IMR-90 (cell line): ENCODE data around the gene CADM1. TPM values are rescaled to one million over a fixed set of nuclear protein-coding genes. Genes with fewer than 3 reads are reported as not detected.

Experiments used
- ATAC-seq: fragments of 200-7000 bp; cut with Tn5 transposase; 2 replicates; pipeline ENCODE4 v1.9.1; 2020; ENCODE audit warnings: low read depth, mild to moderate bottlenecking, moderate library complexity
- BruUV-seq: library from RNA; stranded (reverse); fragments of 400-500 nt; replicated peaks from 2 replicates; lab custom pipeline; 2021; lab: Mats Ljungman, UMichigan
- CTCF ChIA-PET: fragments of 300-600 bp; formaldehyde crosslinking; extraction: SDS; loops from one replicate; lab custom pipeline; 2021; ENCODE audit warnings: antibody characterized with exemption; lab: Yijun Ruan, JAX
- POLR2A ChIA-PET: fragments of 300-600 bp; sonication (Branson Sonifier 250); formaldehyde crosslinking; loops from one replicate; lab custom pipeline; 2022; ENCODE audit warnings: antibody characterized with exemption; ENCODE audit not compliant: unreplicated experiment; lab: Charles Lee
- DNase-seq: peaks from one replicate; pipeline ENCODE4 v3.0.0; 2013
- H2AFZ ChIP-seq: replicated peaks from 2 replicates; pipeline ENCODE3; 2013; ENCODE audit warnings: low read length, mild to moderate bottlenecking; ENCODE audit not compliant: poor library complexity
- H2AK5ac ChIP-seq: 2 replicates; pipeline ENCODE4 v1.6.1; 2013; ENCODE audit warnings: low read depth, low read length, inconsistent platforms
- H2AK9ac ChIP-seq: replicated peaks from 2 replicates; pipeline ENCODE3; 2013; ENCODE audit warnings: mild to moderate bottlenecking, low read depth, low read length, moderate library complexity; ENCODE audit not compliant: poor library complexity
- H2BK120ac ChIP-seq: 2 replicates; pipeline ENCODE4 v1.6.1; 2013; ENCODE audit warnings: low read depth, low read length, inconsistent platforms
- H2BK15ac ChIP-seq: 3 replicates; pipeline ENCODE4 v1.6.1; 2013; ENCODE audit warnings: low read depth, low read length, inconsistent platforms
- H2BK20ac ChIP-seq: 2 replicates; pipeline ENCODE4 v1.6.1; 2013; ENCODE audit warnings: low read depth, mild to moderate bottlenecking, inconsistent platforms, low read length, moderate library complexity
- H2BK5ac ChIP-seq: 2 replicates; pipeline ENCODE4 v1.6.1; 2013; ENCODE audit warnings: mild to moderate bottlenecking, low read depth, low read length, inconsistent platforms; ENCODE audit not compliant: poor library complexity, severe bottlenecking
- H3K14ac ChIP-seq: replicated peaks from 2 replicates; pipeline ENCODE4 v1.6.1; 2013; ENCODE audit warnings: low read depth, low read length, inconsistent platforms
- H3K18ac ChIP-seq: 2 replicates; pipeline ENCODE4 v1.6.1; 2013; ENCODE audit warnings: low read depth, low read length, control low read depth
- H3K23ac ChIP-seq: 2 replicates; pipeline ENCODE4 v1.6.1; 2013; ENCODE audit warnings: low read depth, low read length, inconsistent platforms
- H3K27ac ChIP-seq: 2 replicates; pipeline ENCODE4 v1.5.1; 2013; ENCODE audit warnings: mild to moderate bottlenecking, control low read depth, low read length; ENCODE audit not compliant: insufficient read depth
- H3K27me3 ChIP-seq: 2 replicates; pipeline ENCODE4 v1.6.1; 2013; ENCODE audit warnings: low read length; ENCODE audit not compliant: control insufficient read depth, insufficient read depth
- H3K36me3 ChIP-seq: 2 replicates; pipeline ENCODE4 v1.6.1; 2013; ENCODE audit warnings: low read length, mixed read lengths; ENCODE audit not compliant: control insufficient read depth, insufficient read depth
- H3K4ac ChIP-seq: 2 replicates; pipeline ENCODE4 v1.6.1; 2013; ENCODE audit warnings: low read depth, low read length, inconsistent platforms
- H3K4me1 ChIP-seq: 2 replicates; pipeline ENCODE4 v1.6.1; 2013; ENCODE audit warnings: low read length, mixed read lengths; ENCODE audit not compliant: control insufficient read depth, insufficient read depth
- H3K4me2 ChIP-seq: 2 replicates; pipeline ENCODE4 v1.6.1; 2013; ENCODE audit warnings: low read depth, mild to moderate bottlenecking, control low read depth, low read length, moderate library complexity
- H3K4me3 ChIP-seq: 2 replicates; pipeline ENCODE4 v1.5.1; 2013; ENCODE audit warnings: low read depth, mild to moderate bottlenecking, control low read depth, low read length, moderate library complexity; ENCODE audit not compliant: insufficient read depth
- H3K56ac ChIP-seq: 2 replicates; pipeline ENCODE4 v1.6.1; 2013; ENCODE audit warnings: low read length, inconsistent platforms; ENCODE audit not compliant: insufficient read depth; ENCODE audit errors: extremely low read depth
- H3K79me1 ChIP-seq, 2 experiments: 2 replicates each; pipeline ENCODE4 v1.6.1; 2013; ENCODE audit warnings: low read length in 2 of 2, inconsistent platforms in 1 of 2, low read depth in 1 of 2
- H3K9ac ChIP-seq: 2 replicates; pipeline ENCODE4 v1.6.1; 2013; ENCODE audit warnings: low read depth, low read length, control low read depth
- H3K9me1 ChIP-seq: 2 replicates; pipeline ENCODE4 v1.6.1; 2013; ENCODE audit warnings: low read length, inconsistent platforms; ENCODE audit not compliant: insufficient read depth
- H3K9me3 ChIP-seq: 2 replicates; pipeline ENCODE4 v1.6.1; 2013; ENCODE audit warnings: low read length; ENCODE audit not compliant: control insufficient read depth, insufficient read depth
- H4K20me1 ChIP-seq: 2 replicates; pipeline ENCODE4 v1.6.1; 2013; ENCODE audit warnings: low read length, inconsistent platforms; ENCODE audit not compliant: insufficient read depth
- H4K5ac ChIP-seq: 2 replicates; pipeline ENCODE4 v1.6.1; 2013; ENCODE audit warnings: mild to moderate bottlenecking, low read depth, low read length, control low read depth
- H4K8ac ChIP-seq, 2 experiments: 2 replicates each; pipeline ENCODE4 v1.6.1; 2013; ENCODE audit warnings: low read depth in 2 of 2, low read length in 2 of 2, control low read depth in 1 of 2, inconsistent platforms in 1 of 2
- H4K91ac ChIP-seq: 2 replicates; pipeline ENCODE4 v1.6.1; 2013; ENCODE audit warnings: low read depth, low read length, inconsistent platforms; ENCODE audit not compliant: insufficient read depth
- BHLHE40 ChIP-seq: fragments of 150-350 bp; IDR thresholded peaks from 2 replicates; pipeline ENCODE4 v1.6.1; 2016; ENCODE audit warnings: mild to moderate bottlenecking, low read depth, low read length
- CEBPB ChIP-seq: IDR thresholded peaks from 2 replicates; pipeline ENCODE4 v1.6.1; 2012; ENCODE audit warnings: low read depth, low read length, improper control_type of control experiment
- FOS ChIP-seq: fragments of 150-350 bp; IDR thresholded peaks from 2 replicates; pipeline ENCODE4 v1.6.1; 2016; ENCODE audit warnings: low read depth, low read length
- MAFK ChIP-seq: IDR thresholded peaks from 2 replicates; pipeline ENCODE4 v1.6.1; 2012; ENCODE audit warnings: low read depth, low read length, improper control_type of control experiment
- MAZ ChIP-seq: IDR thresholded peaks from 2 replicates; pipeline ENCODE4 v1.6.1; 2012; ENCODE audit warnings: low read depth, mild to moderate bottlenecking, low read length, improper control_type of control experiment, moderate library complexity, borderline replicate concordance
- MXI1 ChIP-seq: IDR thresholded peaks from 2 replicates; pipeline ENCODE4 v1.6.1; 2012; ENCODE audit warnings: low read depth, mild to moderate bottlenecking, low read length, moderate library complexity, borderline replicate concordance
- NFE2L2 ChIP-seq: fragments of 150-350 bp; IDR thresholded peaks from 2 replicates; pipeline ENCODE4 v1.6.1; 2016; ENCODE audit warnings: low read depth, mild to moderate bottlenecking, low read length
- POLR2A ChIP-seq: IDR thresholded peaks from 2 replicates; pipeline ENCODE4 v1.6.1; 2012; ENCODE audit warnings: mild to moderate bottlenecking, low read depth, low read length
- RAD21 ChIP-seq: IDR thresholded peaks from 2 replicates; pipeline ENCODE4 v1.6.1; 2012; ENCODE audit warnings: low read length, improper control_type of control experiment
- RCOR1 ChIP-seq: IDR thresholded peaks from 2 replicates; pipeline ENCODE4 v1.6.1; 2012; ENCODE audit warnings: mild to moderate bottlenecking, low read length, improper control_type of control experiment; ENCODE audit not compliant: insufficient replicate concordance
- RFX5 ChIP-seq: IDR thresholded peaks from 2 replicates; pipeline ENCODE4 v1.8.0; 2012; ENCODE audit warnings: low read depth, mild to moderate bottlenecking, low read length, moderate library complexity
- SMC3 ChIP-seq: fragments of 150-350 bp; IDR thresholded peaks from 2 replicates; pipeline ENCODE4 v1.6.1; 2016; ENCODE audit warnings: low read depth, mild to moderate bottlenecking, antibody characterized with exemption, low read length, moderate library complexity
- whole genome bisulfite sequencing, 2 experiments: methylation state at CpG; one replicate each; pipeline versions ENCODE4 v1.1.5 to v1.1.7; 2013; ENCODE audit warnings: missing lambda C conversion rate in 2 of 2; ENCODE audit not compliant: insufficient read length in 1 of 2; ENCODE audit errors: extremely low coverage in 2 of 2; 5-methylcytosine and 5-hydroxymethylcytosine counted together
- dilution Hi-C: fragments of 300-500 bp; cut with HindIII; formaldehyde crosslinking; loops from one replicate; pipeline ENCODE4 v1.14.3; 2018; ENCODE audit warnings: low sequenced_read_pairs; ENCODE audit not compliant: unreplicated experiment
- in situ Hi-C: fragments of 300-500 bp; cut with MboI; formaldehyde crosslinking; loops from 3 replicates; pipeline ENCODE4 v1.14.3; 2019; ENCODE audit warnings: low sequenced_read_pairs, inconsistent platforms, mixed read lengths
- intact Hi-C: fragments of 100-400 bp; cut with micrococcal nuclease; formaldehyde crosslinking; loops from 2 replicates; pipeline ENCODE4 v1.10.0; 2022
- polyA plus RNA-seq, 3 experiments: library from polyadenylated mRNA; depleted of rRNA; stranded (reverse); fragments of >200 nt; gene quantifications; 2 replicates each; pipeline ENCODE4 v1.2.3, GENCODE V29; 2012; ENCODE audit warnings: low replicate concordance in 1 of 3
- total RNA-seq: library from RNA; depleted of rRNA; stranded (reverse); fragments of >200 nt; gene quantifications from 2 replicates; pipeline ENCODE4 v1.2.3, GENCODE V29; 2012
- TF ChIP-seq, protein P1 (sequence below): conservative IDR thresholded peaks from 2 replicates; pipeline ENCODE4 v1.5.1; 2012; ENCODE audit warnings: mild to moderate bottlenecking, low read depth, low read length, improper control_type of control experiment
- TF ChIP-seq, protein P2 (sequence below): fragments of 150-350 bp; IDR thresholded peaks from 2 replicates; pipeline ENCODE4 v1.6.1; 2016; ENCODE audit warnings: low read depth, mild to moderate bottlenecking, low read length, moderate library complexity, borderline replicate concordance

Gene CADM1
- total and polyA plus RNA-seq, 2 of the 4 experiments (the other 2 are of a cell fraction): 28.8 to 77.1 TPM

DNA sequence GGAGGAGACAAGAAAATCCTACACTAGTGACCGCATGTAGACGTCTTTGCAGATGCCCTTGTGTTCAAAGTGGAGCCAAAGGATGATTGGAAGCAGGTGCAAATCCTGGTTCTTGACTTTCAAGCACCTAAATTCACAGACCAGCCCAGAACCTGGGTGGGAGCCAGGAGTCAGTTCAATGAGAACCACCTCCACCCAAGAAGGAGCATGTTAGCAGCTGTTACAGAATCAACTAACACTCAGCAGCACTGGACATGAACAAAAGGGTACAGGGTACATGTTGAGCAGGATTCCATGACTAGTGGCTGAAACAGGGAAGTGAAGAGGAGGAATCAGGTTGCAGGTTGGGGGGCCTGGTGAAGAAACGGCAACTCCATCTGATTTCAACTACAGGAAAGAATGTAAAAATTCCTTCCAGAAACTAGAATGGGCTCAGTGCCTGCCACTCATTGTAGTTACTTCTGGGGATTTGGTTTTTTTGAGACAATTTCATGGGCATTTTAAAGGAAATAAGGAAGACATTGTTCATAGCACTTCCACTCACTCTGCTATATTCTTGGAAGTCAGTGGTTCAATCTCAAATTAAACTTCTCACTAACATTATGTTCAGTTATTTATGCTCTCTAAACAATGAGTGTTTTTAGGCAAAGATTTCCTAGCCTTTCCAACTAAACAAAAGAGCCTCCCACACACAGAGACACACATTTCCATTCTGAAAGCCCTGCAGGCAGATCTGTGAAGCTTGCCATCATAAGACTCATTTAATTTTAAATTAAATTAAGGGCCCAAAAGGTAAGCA, 173.3 kb downstream of the CADM1 start:
- no peaks in the 10 kb centered on the region for H3K9me3 ChIP-seq
- H2BK15ac ChIP-seq: no peak overlapping the region
- CTCF ChIA-PET: no interaction called here
- no peak overlapping the region for H3K56ac ChIP-seq
- H4K8ac ChIP-seq: no peak overlapping the region
- no peaks in the 10 kb centered on the region for H3K27me3 ChIP-seq
- no peak overlapping the region for H4K5ac ChIP-seq
- H3K18ac ChIP-seq: no peak overlapping the region
- DNase-seq (no peak), ATAC-seq (peak; percentile 24; the same call in 1 of the 2 replicates)
- no peak overlapping the region for H3K9ac ChIP-seq
- intact Hi-C loops (loop anchor here (10.0 kb wide), 2 partner anchors 344 to 534 kb away; no protein-coding TSS in a partner anchor), dilution Hi-C loops (no loop called here), in situ Hi-C loops (loop anchor here (5.0 to 25.0 kb wide), 2 partner anchors 176 to 1356 kb away; no protein-coding TSS in a partner anchor)
- H3K23ac ChIP-seq: no peak overlapping the region
- H3K79me1 ChIP-seq: 0 out of 4 replicates have a peak, but pooled peaks cover 0 to 3% of the 10 kb centered on the region in 2 experiments
- H3K4ac ChIP-seq: no peak overlapping the region
- H3K9me1 ChIP-seq: no peaks in the 10 kb centered on the region
- no peak overlapping the region for H2AK5ac ChIP-seq
- no peak overlapping the region for H2BK5ac ChIP-seq
- no peak overlapping the region for H3K4me2 ChIP-seq
- no CpG with 5 or more reads among the region's 3 CpGs for WGBS, 2 experiments
- no peak overlapping the region for H2BK20ac ChIP-seq
- no peaks in the 10 kb centered on the region for H4K20me1 ChIP-seq
- H2AK9ac ChIP-seq: no peak overlapping the region
- no peak overlapping the region for H2BK120ac ChIP-seq
- TF ChIP-seq RFX5 (no peak), RCOR1 (no peak), MAFK (no peak), RAD21 (no peak), MAZ (no peak), BHLHE40 (no peak), FOS (no peak), CEBPB (no peak), NFE2L2 (no peak), SMC3 (no peak), POLR2A (no peak), MXI1 (no peak)
- TF ChIP-seq, protein P1, sequence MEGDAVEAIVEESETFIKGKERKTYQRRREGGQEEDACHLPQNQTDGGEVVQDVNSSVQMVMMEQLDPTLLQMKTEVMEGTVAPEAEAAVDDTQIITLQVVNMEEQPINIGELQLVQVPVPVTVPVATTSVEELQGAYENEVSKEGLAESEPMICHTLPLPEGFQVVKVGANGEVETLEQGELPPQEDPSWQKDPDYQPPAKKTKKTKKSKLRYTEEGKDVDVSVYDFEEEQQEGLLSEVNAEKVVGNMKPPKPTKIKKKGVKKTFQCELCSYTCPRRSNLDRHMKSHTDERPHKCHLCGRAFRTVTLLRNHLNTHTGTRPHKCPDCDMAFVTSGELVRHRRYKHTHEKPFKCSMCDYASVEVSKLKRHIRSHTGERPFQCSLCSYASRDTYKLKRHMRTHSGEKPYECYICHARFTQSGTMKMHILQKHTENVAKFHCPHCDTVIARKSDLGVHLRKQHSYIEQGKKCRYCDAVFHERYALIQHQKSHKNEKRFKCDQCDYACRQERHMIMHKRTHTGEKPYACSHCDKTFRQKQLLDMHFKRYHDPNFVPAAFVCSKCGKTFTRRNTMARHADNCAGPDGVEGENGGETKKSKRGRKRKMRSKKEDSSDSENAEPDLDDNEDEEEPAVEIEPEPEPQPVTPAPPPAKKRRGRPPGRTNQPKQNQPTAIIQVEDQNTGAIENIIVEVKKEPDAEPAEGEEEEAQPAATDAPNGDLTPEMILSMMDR: no peak
- TF ChIP-seq, protein P2, sequence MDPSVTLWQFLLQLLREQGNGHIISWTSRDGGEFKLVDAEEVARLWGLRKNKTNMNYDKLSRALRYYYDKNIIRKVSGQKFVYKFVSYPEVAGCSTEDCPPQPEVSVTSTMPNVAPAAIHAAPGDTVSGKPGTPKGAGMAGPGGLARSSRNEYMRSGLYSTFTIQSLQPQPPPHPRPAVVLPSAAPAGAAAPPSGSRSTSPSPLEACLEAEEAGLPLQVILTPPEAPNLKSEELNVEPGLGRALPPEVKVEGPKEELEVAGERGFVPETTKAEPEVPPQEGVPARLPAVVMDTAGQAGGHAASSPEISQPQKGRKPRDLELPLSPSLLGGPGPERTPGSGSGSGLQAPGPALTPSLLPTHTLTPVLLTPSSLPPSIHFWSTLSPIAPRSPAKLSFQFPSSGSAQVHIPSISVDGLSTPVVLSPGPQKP: no peak
- H3K4me1 ChIP-seq: no peaks in the 10 kb centered on the region
- H3K27ac ChIP-seq: no peak overlapping the region
- POLR2A ChIA-PET: no interaction called here
- H4K91ac ChIP-seq: no peak overlapping the region
- H3K4me3 ChIP-seq: no peak overlapping the region
- H2AFZ ChIP-seq: no peak overlapping the region
- no peaks in the 10 kb centered on the region for H3K36me3 ChIP-seq
- no TSS peak for BruUV-seq
- no peak overlapping the region for H3K14ac ChIP-seq
